ENCODE data around the gene TBX4. TPM values are rescaled to one million over a fixed set of nuclear protein-coding genes. Genes with fewer than 3 reads are reported as not detected.

The TBX4 gene
- total RNA-seq, 1 experiment from 2014 or later, result not detected

DNA sequence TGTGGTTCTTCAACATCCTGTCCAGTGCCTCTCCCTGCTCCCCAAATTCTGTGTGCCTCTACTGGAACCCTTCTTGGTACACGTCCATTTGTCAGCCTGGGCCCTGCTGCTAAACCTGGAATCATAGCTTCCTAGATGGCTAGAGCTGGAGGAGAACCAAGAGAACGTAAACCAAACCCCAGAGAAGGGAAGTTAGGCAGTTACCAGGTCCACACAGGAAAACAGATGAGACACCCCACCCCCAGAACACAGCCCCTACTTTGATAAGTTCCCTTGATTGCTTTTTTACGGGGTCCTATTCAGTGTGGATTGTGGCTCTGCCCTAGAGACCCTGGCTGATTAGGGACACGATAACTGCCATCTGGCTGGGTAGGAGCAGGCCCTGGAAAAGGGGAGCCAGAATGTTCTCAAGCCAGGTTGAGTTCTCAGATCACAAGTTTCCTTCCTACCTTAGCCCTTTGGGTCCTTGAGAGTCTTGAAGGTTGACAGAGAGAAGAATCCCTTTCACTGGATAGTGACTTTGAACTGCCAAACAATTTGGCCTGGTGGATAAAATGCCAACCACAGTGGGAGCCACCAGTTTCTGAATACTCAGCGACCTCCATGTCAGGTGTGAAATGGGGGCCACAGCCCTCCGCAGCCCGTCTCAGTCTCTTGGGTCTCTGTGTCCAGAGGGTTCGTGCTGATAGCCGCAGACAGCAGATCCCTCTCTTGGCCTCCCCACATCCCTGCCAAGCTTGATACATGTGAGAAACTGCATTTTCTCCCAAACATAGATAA, 7.9 kb downstream of the TBX4 start:
- intact Hi-C loops (cut with micrococcal nuclease; ENCODE audit: unreplicated experiment), result no loop called here
- TF ChIP-seq CTCF (conservative IDR thresholded peaks at IDR 0.05) (no peak), EZH2 (IDR thresholded peaks at IDR 0.05; ENCODE audit: low read depth) (no peak)
- Histone ChIP-seq H3F3A (ENCODE audit: insufficient read depth, low read depth) (no peaks in the 10 kb centered on the region), H3K4me3 (no peak overlapping the region), H3K36me3 (ENCODE audit: low read depth) (no peaks in the 10 kb centered on the region), H3K27me3 (ENCODE audit: insufficient read depth, low read depth) (no peaks in the 10 kb centered on the region), H4K20me1 (ENCODE audit: insufficient read depth) (no peaks in the 10 kb centered on the region), H3K79me2 (ENCODE audit: low read depth) (no peaks in the 10 kb centered on the region), H3K4me1 (replicated peaks; ENCODE audit: insufficient read depth) (no peaks in the 10 kb centered on the region), H3K9me2 (ENCODE audit: insufficient read depth) (no peaks in the 10 kb centered on the region), H3K9me3 (ENCODE audit: insufficient read depth, low read depth) (no peaks in the 10 kb centered on the region), H3K27ac (no peak overlapping the region), H3K4me2 (no peak overlapping the region), H2AFZ (no peak overlapping the region)
- BruUV-seq (replicated peaks), result no TSS peak
- ChIA-PET CTCF (no interaction called here), POLR2A (ENCODE audit: unreplicated experiment) (interaction anchor here (0.5 kb wide), 1 partner anchor 229 kb away, joined by 5 read pairs; no protein-coding TSS in a partner anchor)
- no peak for DNase-seq

DNA sequence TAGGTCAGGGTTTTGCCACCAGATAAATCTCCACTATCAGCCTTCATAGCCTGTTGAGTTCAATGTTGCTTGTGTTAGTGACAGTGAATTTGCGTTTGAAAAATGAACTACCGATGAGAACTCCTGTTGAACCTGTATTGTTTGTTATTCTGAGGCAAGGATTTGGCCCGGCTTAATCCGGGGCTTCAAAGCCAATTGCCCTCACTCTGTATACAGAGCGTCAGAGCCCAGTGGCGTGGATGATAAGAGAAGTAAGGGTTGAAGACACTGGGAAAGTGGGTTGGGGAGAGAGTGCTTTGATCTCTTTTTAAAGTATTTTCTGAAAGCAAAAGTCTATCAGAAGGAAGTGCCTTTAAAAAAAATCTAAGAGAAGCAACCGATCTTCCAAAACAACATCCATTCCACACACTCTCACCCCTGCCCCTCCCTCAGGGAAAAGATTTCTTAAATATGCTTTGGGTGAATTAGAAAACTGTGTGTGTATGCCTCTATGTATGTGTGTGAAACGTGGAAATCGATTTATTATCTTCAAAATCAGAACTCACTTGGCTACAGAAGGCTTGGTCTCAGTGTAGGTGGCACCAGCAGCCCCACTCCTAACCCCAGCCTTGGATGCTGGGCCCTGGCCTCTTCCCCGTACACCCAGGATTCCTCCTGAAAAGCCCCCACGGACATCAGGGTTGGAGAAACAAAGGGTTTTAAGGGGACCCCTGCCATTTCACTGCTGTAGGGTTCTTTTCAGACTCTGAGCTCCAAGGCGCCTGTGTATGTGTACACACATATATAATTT, 8.8 kb downstream of the TBX4 start:
- no peak overlapping the region for H3K27ac ChIP-seq
- CTCF ChIA-PET, result no interaction called here
- no peak for TF ChIP-seq EZH2 (IDR thresholded peaks at IDR 0.05; ENCODE audit: low read depth)
- no peak for TF ChIP-seq CTCF (conservative IDR thresholded peaks at IDR 0.05)

DNA sequence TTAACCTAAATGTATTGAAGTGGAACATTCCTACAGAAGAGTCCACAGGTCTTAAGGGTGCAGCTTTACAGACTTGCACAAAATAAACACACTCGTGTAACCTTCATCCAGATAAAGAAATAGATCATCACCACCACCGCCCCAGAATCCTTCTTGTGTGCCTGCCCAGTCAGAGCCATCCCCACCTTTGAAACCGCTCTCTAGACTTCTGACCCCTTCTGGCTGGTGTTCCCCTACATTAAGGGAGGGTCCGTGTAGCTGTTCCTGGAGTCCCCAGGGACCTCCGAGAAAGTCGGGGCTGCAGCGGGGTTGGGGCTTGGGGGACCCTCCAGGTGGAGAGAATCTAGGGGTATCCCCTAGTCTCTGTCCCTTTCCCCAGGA, 9.4 kb downstream of the TBX4 start:
- H3K27me3 ChIP-seq (ENCODE audit: insufficient read depth, low read depth), result no peaks in the 10 kb centered on the region
- no peak overlapping the region for H3K4me2 ChIP-seq
- no peaks in the 10 kb centered on the region for H3K79me2 ChIP-seq (ENCODE audit: low read depth)
- no peaks in the 10 kb centered on the region for H4K20me1 ChIP-seq (ENCODE audit: insufficient read depth)
- H3F3A ChIP-seq (ENCODE audit: insufficient read depth, low read depth), result no peaks in the 10 kb centered on the region
- BruUV-seq (replicated peaks), result no TSS peak
- H3K9me2 ChIP-seq (ENCODE audit: insufficient read depth), result no peaks in the 10 kb centered on the region
- CTCF ChIA-PET, result no interaction called here
- H3K9me3 ChIP-seq (ENCODE audit: insufficient read depth, low read depth), result no peaks in the 10 kb centered on the region
- intact Hi-C loops (cut with micrococcal nuclease; ENCODE audit: unreplicated experiment), result no loop called here
- H2AFZ ChIP-seq, result no peak overlapping the region
- no peak for DNase-seq
- POLR2A ChIA-PET (ENCODE audit: unreplicated experiment), result interaction anchor here (0.7 kb wide), 1 partner anchor 106 kb away, joined by 35 read pairs; no protein-coding TSS in a partner anchor
- TF ChIP-seq CTCF (conservative IDR thresholded peaks at IDR 0.05) (no peak), EZH2 (IDR thresholded peaks at IDR 0.05; ENCODE audit: low read depth) (no peak)
- H3K4me1 ChIP-seq (replicated peaks; ENCODE audit: insufficient read depth), result no peaks in the 10 kb centered on the region
- no peak overlapping the region for H3K4me3 ChIP-seq
- H3K27ac ChIP-seq, result no peak overlapping the region
- H3K36me3 ChIP-seq (ENCODE audit: low read depth), result no peaks in the 10 kb centered on the region

More for the DNA sequence above, 8.8 kb downstream of the TBX4 start:
- no peaks in the 10 kb centered on the region for H3K4me1 ChIP-seq (replicated peaks; ENCODE audit: insufficient read depth)
- no peaks in the 10 kb centered on the region for H3K79me2 ChIP-seq (ENCODE audit: low read depth)
- POLR2A ChIA-PET (ENCODE audit: unreplicated experiment), result no interaction called here
- no peak overlapping the region for H3K4me2 ChIP-seq
- no peaks in the 10 kb centered on the region for H3K27me3 ChIP-seq (ENCODE audit: insufficient read depth, low read depth)
- H2AFZ ChIP-seq, result no peak overlapping the region
- intact Hi-C loops (cut with micrococcal nuclease; ENCODE audit: unreplicated experiment), result no loop called here
- H3K36me3 ChIP-seq (ENCODE audit: low read depth), result no peaks in the 10 kb centered on the region
- H3K4me3 ChIP-seq, result no peak overlapping the region
- BruUV-seq (replicated peaks), result no TSS peak
- H3K9me3 ChIP-seq (ENCODE audit: insufficient read depth, low read depth), result no peaks in the 10 kb centered on the region
- no peaks in the 10 kb centered on the region for H3F3A ChIP-seq (ENCODE audit: insufficient read depth, low read depth)
- DNase-seq, result no peak
- no peaks in the 10 kb centered on the region for H3K9me2 ChIP-seq (ENCODE audit: insufficient read depth)
- no peaks in the 10 kb centered on the region for H4K20me1 ChIP-seq (ENCODE audit: insufficient read depth)

Data from PC-9 (cell line).